ENCODE data around the gene LARP6. TPM values are rescaled to one million over a fixed set of nuclear protein-coding genes. Genes with fewer than 3 reads are reported as not detected.

The LARP6 gene
- total RNA-seq = 27.2 and 32.3 TPM in 2 replicates

GRCh38 chr15:70853973-70854665 lies at the start of gene LARP6:
Gene LARP6 (minus strand): TSS chr15:70854157. CDS start chr15:70854088, 69 bp downstream.

GRCh38 chr15:70892002-70892911 lies 38.3 kb upstream of the LARP6 start, which contains the start of the genes LRRC49 and THAP10:
Gene LRRC49 (plus strand): TSS chr15:70892826. CDS start chr15:70892895, 69 bp downstream.
Gene THAP10 (minus strand): TSS chr15:70892433. CDS start chr15:70892272, 161 bp downstream.

Other genes with a start within 250 kb of the LARP6 start
- gene UACA, start 90.6 kb downstream of the LARP6 start, total RNA-seq = 71.3 and 77.0 TPM in 2 replicates
- gene THAP10, start 38.3 kb upstream of the LARP6 start, total RNA-seq = 4.5 and 5.8 TPM in 2 replicates
- 6.4 and 10.1 TPM in 2 replicates for gene LRRC49, start 38.7 kb upstream of the LARP6 start, total RNA-seq

All from mammary microvascular endothelial cell (primary cell).